ENCODE data around the gene VWCE. TPM values are rescaled to one million over a fixed set of nuclear protein-coding genes. Genes with fewer than 3 reads are reported as not detected.

VWCE gene
- total RNA-seq, 1 experiment from 2014 or later, result 1.1 TPM

DNA sequence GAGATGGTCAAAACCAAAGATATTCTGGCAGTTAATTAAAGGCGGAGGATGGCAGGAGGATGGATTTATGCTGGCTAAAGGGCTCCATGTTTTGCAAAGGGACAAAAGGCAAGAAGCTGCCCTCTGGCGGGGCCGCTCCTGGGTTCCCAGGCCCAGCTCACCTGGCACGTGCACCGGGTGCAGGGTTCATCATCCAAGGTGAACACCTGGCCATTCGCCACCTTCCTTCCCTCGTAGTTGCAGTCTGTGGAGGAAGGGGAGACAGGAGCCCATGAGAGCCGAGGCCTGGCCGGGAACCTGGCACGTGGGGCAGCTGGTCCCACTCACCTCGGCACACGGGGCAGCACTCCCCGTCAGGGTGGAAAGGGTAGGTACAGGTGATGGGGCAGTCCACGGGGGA lies 30.3 kb downstream of the VWCE start:
- Mint-ChIP-seq H3K4me1 (ENCODE audit: insufficient read depth, unreplicated experiment) (no peaks in the 10 kb centered on the region), H3K4me3 (ENCODE audit: unreplicated experiment) (no peak overlapping the region), H3K27ac (ENCODE audit: low read depth, unreplicated experiment) (no peak overlapping the region), H3K36me3 (ENCODE audit: insufficient read depth, unreplicated experiment) (peaks cover 6% of the 10 kb centered on the region), H3K27me3 (ENCODE audit: insufficient read depth, unreplicated experiment) (no peaks in the 10 kb centered on the region), H3K9me3 (ENCODE audit: unreplicated experiment) (no peaks in the 10 kb centered on the region)
- ChIA-PET CTCF (interaction anchor here (1.0 to 3.7 kb wide), 2 partner anchors 10 to 78 kb away, joined by 3 to 25 read pairs; no protein-coding TSS in a partner anchor), POLR2A (no interaction called here)
- intact Hi-C loops (cut with micrococcal nuclease), result no loop called here
- DNase-seq (ENCODE audit: unreplicated experiment), result no peak
- no peak for TF ChIP-seq CTCF (IDR thresholded peaks at IDR 0.05; ENCODE audit: unreplicated experiment)
- no TSS peak for BruUV-seq (replicated peaks)

- ChIA-PET POLR2A (no interaction called here), CTCF (interaction anchor here (1.0 to 3.7 kb wide), 2 partner anchors 9 to 77 kb away, joined by 3 to 25 read pairs; no protein-coding TSS in a partner anchor)
- Mint-ChIP-seq H3K36me3 (ENCODE audit: insufficient read depth, unreplicated experiment) (peaks cover 5% of the 10 kb centered on the region), H3K4me1 (ENCODE audit: insufficient read depth, unreplicated experiment) (no peaks in the 10 kb centered on the region), H3K27ac (ENCODE audit: low read depth, unreplicated experiment) (no peak overlapping the region), H3K4me3 (ENCODE audit: unreplicated experiment) (no peak overlapping the region), H3K27me3 (ENCODE audit: insufficient read depth, unreplicated experiment) (no peaks in the 10 kb centered on the region), H3K9me3 (ENCODE audit: unreplicated experiment) (no peaks in the 10 kb centered on the region)
- DNase-seq (ENCODE audit: unreplicated experiment), result no peak
- intact Hi-C loops (cut with micrococcal nuclease), result no loop called here
- TF ChIP-seq CTCF (IDR thresholded peaks at IDR 0.05; ENCODE audit: unreplicated experiment), result no peak
- BruUV-seq (replicated peaks), result no TSS peak
Observed at GRCh38 chr11:61264371-61264770, 30.7 kb downstream of the VWCE start.

GRCh38 chr11:61259363-61259762 lies 35.8 kb downstream of the VWCE start:
- BruUV-seq (replicated peaks), result no TSS peak
- no peaks in the 10 kb centered on the region for H3K27me3 Mint-ChIP-seq (ENCODE audit: insufficient read depth, unreplicated experiment)

GRCh38 chr11:61258546-61258945 lies 36.6 kb downstream of the VWCE start:
- Mint-ChIP-seq H3K4me1 (ENCODE audit: insufficient read depth, unreplicated experiment) (no peaks in the 10 kb centered on the region), H3K9me3 (ENCODE audit: unreplicated experiment) (no peaks in the 10 kb centered on the region), H3K4me3 (ENCODE audit: unreplicated experiment) (no peak overlapping the region), H3K36me3 (ENCODE audit: insufficient read depth, unreplicated experiment) (no peaks in the 10 kb centered on the region), H3K27ac (ENCODE audit: low read depth, unreplicated experiment) (no peak overlapping the region), H3K27me3 (ENCODE audit: insufficient read depth, unreplicated experiment) (peaks cover 4% of the 10 kb centered on the region)
- no peak for TF ChIP-seq CTCF (IDR thresholded peaks at IDR 0.05; ENCODE audit: unreplicated experiment)
- POLR2A ChIA-PET, result no interaction called here
- BruUV-seq (replicated peaks), result no TSS peak
- no peak for DNase-seq (ENCODE audit: unreplicated experiment)
- CTCF ChIA-PET, result interaction anchor here (0.8 to 1.1 kb wide), 3 partner anchors 10 to 127 kb away, joined by 3 to 4 read pairs (median 3); no protein-coding TSS in a partner anchor
- intact Hi-C loops (cut with micrococcal nuclease), result loop anchor here (10.0 kb wide), 1 partner anchor 76 kb away; the partner anchor contains the start of genes DDB1 and TKFC

More at GRCh38 chr11:61259363-61259762, 35.8 kb downstream of the VWCE start:
- Mint-ChIP-seq H3K4me3 (ENCODE audit: unreplicated experiment) (no peak overlapping the region), H3K4me1 (ENCODE audit: insufficient read depth, unreplicated experiment) (no peaks in the 10 kb centered on the region), H3K27ac (ENCODE audit: low read depth, unreplicated experiment) (no peak overlapping the region), H3K36me3 (ENCODE audit: insufficient read depth, unreplicated experiment) (peaks cover 2% of the 10 kb centered on the region), H3K9me3 (ENCODE audit: unreplicated experiment) (no peaks in the 10 kb centered on the region)
- intact Hi-C loops (cut with micrococcal nuclease), result loop anchor here (10.0 kb wide), 1 partner anchor 75 kb away; the partner anchor contains the start of genes DDB1 and TKFC
- no peak for TF ChIP-seq CTCF (IDR thresholded peaks at IDR 0.05; ENCODE audit: unreplicated experiment)
- ChIA-PET POLR2A (interaction anchor here (0.5 to 0.6 kb wide), 2 partner anchors 16 to 74 kb away, joined by 3 read pairs; partner anchors contain the start of gene TKFC), CTCF (interaction anchor here (0.8 to 1.1 kb wide), 3 partner anchors 9 to 126 kb away, joined by 3 to 4 read pairs (median 3); no protein-coding TSS in a partner anchor)
- no peak for DNase-seq (ENCODE audit: unreplicated experiment)

Measured in MCF 10A (cell line).